T-cell (primary cell): Measurements from ENCODE around the gene FSTL4. TPM values are rescaled to one million over a fixed set of nuclear protein-coding genes. Genes with fewer than 3 reads are reported as not detected.

Experiments used
- ATAC-seq, 4 experiments: fragments of 200-7000 bp in 3 of 4; fragments of 150-1000 bp in 1 of 4; cut with Tn5 transposase; replicated peaks in 1 of 4; 1 replicate in 3 of 4; 2 replicates in 1 of 4; pipeline ENCODE4 v1.10.0; 2021; ENCODE audit warnings: moderate library complexity in 3 of 4, mild to moderate bottlenecking in 2 of 4, moderate number of reproducible peaks in 1 of 4
- CTCF ChIA-PET, 2 donors: fragments of 300-600 bp; sonication (Branson Sonifier 250); formaldehyde crosslinking; loops; one replicate each; lab custom pipeline; 2022; ENCODE audit warnings: antibody characterized with exemption in 2 of 2; lab: Charles Lee
- POLR2A ChIA-PET, 2 donors: fragments of 300-600 bp; sonication (Branson Sonifier 250); formaldehyde crosslinking; loops; one replicate each; lab custom pipeline; 2022; ENCODE audit warnings: antibody characterized with exemption in 2 of 2; lab: Charles Lee
- DNase-seq, 35 experiments: peaks; one replicate each; pipeline versions ENCODE4 v3.0.0 to v3.0.0-alpha.2; 2013 to 2023
- H3K27ac ChIP-seq: one replicate; pipeline ENCODE4 v1.5.1; 2013; ENCODE audit warnings: low read length
- H3K27me3 ChIP-seq, 2 experiments: replicated peaks in 1 of 2; 1 replicate in 1 of 2; 2 replicates in 1 of 2; pipeline versions ENCODE4 v1.6.1 to v1.7.0; 2013; ENCODE audit warnings: low read length in 1 of 2, mixed read lengths in 1 of 2; ENCODE audit not compliant: control insufficient read depth in 2 of 2, insufficient read depth in 2 of 2; ENCODE audit errors: extremely low read depth in 1 of 2
- H3K36me3 ChIP-seq, 2 donors: 1 replicate in 1 of 2; 2 replicates in 1 of 2; pipeline versions ENCODE4 v1.6.1 to v1.7.0; 2013; ENCODE audit warnings: low read length in 1 of 2; ENCODE audit not compliant: control insufficient read depth in 2 of 2, insufficient read depth in 1 of 2; ENCODE audit errors: extremely low read depth in 1 of 2
- H3K4me1 ChIP-seq, 2 experiments: 1 replicate in 1 of 2; 2 replicates in 1 of 2; pipeline versions ENCODE4 v1.6.1 to v1.7.0; 2013; ENCODE audit warnings: low read length in 2 of 2, mixed read lengths in 1 of 2; ENCODE audit not compliant: insufficient read depth in 2 of 2, control insufficient read depth in 1 of 2; ENCODE audit errors: extremely low read depth in 1 of 2
- H3K4me3 ChIP-seq, 2 donors: 1 replicate in 1 of 2; 2 replicates in 1 of 2; pipeline versions ENCODE4 v1.5.1 to v1.7.0; 2013; ENCODE audit warnings: mild to moderate bottlenecking in 2 of 2, low read length in 1 of 2, moderate library complexity in 1 of 2; ENCODE audit not compliant: control insufficient read depth in 1 of 2; ENCODE audit errors: extremely low read depth in 1 of 2
- H3K9me3 ChIP-seq: 2 replicates; pipeline ENCODE4 v1.7.0; 2013
- H3K27ac Mint-ChIP-seq, 2 donors: one replicate each; pipeline ENCODE4 v1.8.0; 2020 to 2021; ENCODE audit warnings: mild to moderate bottlenecking in 2 of 2, mixed read lengths in 2 of 2
- H3K27me3 Mint-ChIP-seq, 2 donors: one replicate each; pipeline ENCODE4 v1.8.0; 2021 to 2022; ENCODE audit warnings: mixed read lengths in 2 of 2
- H3K36me3 Mint-ChIP-seq: one replicate; pipeline ENCODE4 v1.8.0; 2021; ENCODE audit warnings: mixed read lengths
- H3K4me1 Mint-ChIP-seq, 3 donors: one replicate each; pipeline ENCODE4 v1.8.0; 2020 to 2022; ENCODE audit warnings: mixed read lengths in 3 of 3, mild to moderate bottlenecking in 1 of 3
- H3K4me3 Mint-ChIP-seq, 3 donors: one replicate each; pipeline ENCODE4 v1.8.0; 2020 to 2022; ENCODE audit warnings: mild to moderate bottlenecking in 3 of 3, mixed read lengths in 3 of 3, moderate library complexity in 3 of 3
- H3K9me3 Mint-ChIP-seq, 3 donors: one replicate each; pipeline ENCODE4 v1.8.0; 2020 to 2022; ENCODE audit warnings: mixed read lengths in 3 of 3
- WGBS: methylation state at CpG from one replicate; pipeline ENCODE4 v1.1.5; 2013; ENCODE audit warnings: missing lambda C conversion rate; ENCODE audit not compliant: insufficient coverage; 5-methylcytosine and 5-hydroxymethylcytosine counted together
- total RNA-seq, 35 experiments: library from RNA in 6 of 35; stranded (reverse) in 6 of 35; fragments of 120-200 nt in 1 of 35; gene quantifications; one replicate each; pipeline versions ENCODE4 v1.2.1 to v1.2.4 and lab custom pipeline; 2013 to 2026

FSTL4 gene
- total RNA-seq, 5 donors from 2014 or later (not counting 1 experiment from before 2014, with no cell fraction given) = 1.6 TPM; not detected in 3

DNA sequence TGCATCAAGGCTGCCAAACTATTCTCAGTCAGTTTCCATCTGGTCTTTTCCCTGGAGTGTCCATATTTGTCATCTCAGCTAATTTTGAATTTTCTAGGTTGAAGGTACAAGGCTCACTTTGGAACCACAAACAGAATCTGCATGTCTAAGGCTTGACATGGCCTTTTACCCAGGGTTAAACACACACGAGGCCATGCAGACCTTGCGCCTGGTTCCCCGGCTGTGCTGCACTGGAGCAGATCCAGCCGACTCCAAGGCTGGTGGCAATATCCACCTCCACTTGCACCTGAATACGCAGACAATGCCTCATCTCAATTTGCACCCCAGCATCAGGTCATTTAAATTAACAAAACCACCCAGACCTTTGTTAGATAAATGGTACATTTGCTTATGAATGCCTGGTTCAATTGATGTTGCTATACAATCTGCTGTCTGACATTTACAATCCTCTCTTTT is 284.4 kb downstream of the FSTL4 start:
- 83% methylated on average over 3 of the region's 5 CpGs for WGBS
- CTCF ChIA-PET = no interaction called here
- H3K27ac Mint-ChIP-seq = no peak overlapping the region

DNA sequence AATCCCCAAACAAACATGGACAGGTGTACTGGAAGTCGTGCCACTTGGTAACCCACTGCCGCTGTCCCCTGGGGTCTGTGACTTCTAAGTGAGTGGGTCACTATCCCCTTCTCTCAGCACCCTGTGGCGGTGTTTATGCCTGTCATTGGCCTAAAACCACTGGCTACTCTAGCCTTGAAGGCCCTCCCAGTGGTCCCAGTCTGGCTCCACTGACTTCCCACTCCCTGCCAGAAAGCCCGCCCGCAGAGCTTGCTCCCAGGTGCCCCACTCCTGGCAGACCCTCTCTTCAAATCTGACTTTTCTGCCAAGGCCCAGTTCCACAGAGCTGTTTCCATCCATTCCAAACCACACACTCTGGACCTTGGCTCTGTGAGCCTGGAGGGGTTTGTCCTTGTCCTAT is 286.0 kb downstream of the FSTL4 start:
- no peaks in the 10 kb centered on the region for H3K9me3 ChIP-seq
- ATAC-seq = no peak
- WGBS = 88% methylated on average over 3 of the region's 5 CpGs
- POLR2A ChIA-PET = no interaction called here
- H3K4me1 ChIP-seq = peaks cover 0 to 8% of the 10 kb centered on the region in 2 experiments
- DNase-seq = no peak
- H3K27ac ChIP-seq = no peak overlapping the region
- H3K4me3 ChIP-seq = no peak overlapping the region
- H3K36me3 ChIP-seq = no peaks in the 10 kb centered on the region
- no peaks in the 10 kb centered on the region for H3K27me3 Mint-ChIP-seq
- no peaks in the 10 kb centered on the region for H3K36me3 Mint-ChIP-seq
- CTCF ChIA-PET = no interaction called here
- no peak overlapping the region for H3K27ac Mint-ChIP-seq
- peaks cover 0 to 18% of the 10 kb centered on the region in 2 experiments for H3K27me3 ChIP-seq
- no peaks in the 10 kb centered on the region for H3K9me3 Mint-ChIP-seq
- H3K4me1 Mint-ChIP-seq = peaks cover under 1 to 8% (median 4%) of the 10 kb centered on the region in 3 donors
- H3K4me3 Mint-ChIP-seq = no peak overlapping the region

More for the DNA sequence above, 284.4 kb downstream of the FSTL4 start:
- H3K4me1 Mint-ChIP-seq = peaks cover 3 to 12% (median 4%) of the 10 kb centered on the region in 3 donors
- H3K27ac ChIP-seq = no peak overlapping the region
- H3K36me3 Mint-ChIP-seq = no peaks in the 10 kb centered on the region
- H3K27me3 Mint-ChIP-seq = no peaks in the 10 kb centered on the region
- POLR2A ChIA-PET = no interaction called here
- H3K4me1 ChIP-seq = peaks cover 2 to 4% of the 10 kb centered on the region in 2 experiments
- H3K9me3 Mint-ChIP-seq = no peaks in the 10 kb centered on the region
- ATAC-seq (no peak), DNase-seq (no peak)
- H3K9me3 ChIP-seq = no peaks in the 10 kb centered on the region
- H3K36me3 ChIP-seq = no peaks in the 10 kb centered on the region
- no peak overlapping the region for H3K4me3 ChIP-seq
- H3K27me3 ChIP-seq = peaks cover 0 to 17% of the 10 kb centered on the region in 2 experiments
- H3K4me3 Mint-ChIP-seq = no peak overlapping the region

DNA sequence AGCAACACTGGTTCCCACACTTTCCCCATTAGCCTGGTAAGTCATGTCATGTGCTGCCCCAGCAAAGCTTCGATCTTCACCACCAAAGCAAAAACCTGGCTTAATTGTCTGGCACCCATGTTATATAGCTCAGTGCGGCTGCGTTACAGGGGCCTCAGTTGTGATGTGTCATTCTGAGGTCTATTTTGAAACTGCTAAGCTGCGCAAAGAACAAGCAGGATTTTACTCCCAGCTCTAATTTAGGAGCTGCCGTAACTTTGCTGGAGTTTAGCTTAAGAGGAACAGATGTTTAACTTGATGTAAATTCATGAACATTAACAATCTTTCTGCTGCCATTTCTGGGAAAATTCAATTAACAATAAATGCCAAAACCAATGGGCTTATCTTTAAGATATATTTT is 286.5 kb downstream of the FSTL4 start:
- WGBS = no CpG with 5 or more reads among the region's 5 CpGs
- no peak overlapping the region for H3K4me3 ChIP-seq
- H3K9me3 ChIP-seq = no peaks in the 10 kb centered on the region
- no peak overlapping the region for H3K27ac ChIP-seq
- no peaks in the 10 kb centered on the region for H3K9me3 Mint-ChIP-seq
- no peak overlapping the region for H3K27ac Mint-ChIP-seq
- peaks cover 0 to 11% (median 2%) of the 10 kb centered on the region in 3 donors for H3K4me1 Mint-ChIP-seq
- H3K4me3 Mint-ChIP-seq = no peak overlapping the region
- H3K36me3 ChIP-seq = no peaks in the 10 kb centered on the region
- CTCF ChIA-PET = no interaction called here
- peaks cover 0 to 21% of the 10 kb centered on the region in 2 experiments for H3K27me3 ChIP-seq
- POLR2A ChIA-PET = no interaction called here
- peaks cover 0 to 11% of the 10 kb centered on the region in 2 experiments for H3K4me1 ChIP-seq
- no peak for ATAC-seq
- no peak for DNase-seq
- H3K27me3 Mint-ChIP-seq = no peaks in the 10 kb centered on the region
- H3K36me3 Mint-ChIP-seq = no peaks in the 10 kb centered on the region

DNA sequence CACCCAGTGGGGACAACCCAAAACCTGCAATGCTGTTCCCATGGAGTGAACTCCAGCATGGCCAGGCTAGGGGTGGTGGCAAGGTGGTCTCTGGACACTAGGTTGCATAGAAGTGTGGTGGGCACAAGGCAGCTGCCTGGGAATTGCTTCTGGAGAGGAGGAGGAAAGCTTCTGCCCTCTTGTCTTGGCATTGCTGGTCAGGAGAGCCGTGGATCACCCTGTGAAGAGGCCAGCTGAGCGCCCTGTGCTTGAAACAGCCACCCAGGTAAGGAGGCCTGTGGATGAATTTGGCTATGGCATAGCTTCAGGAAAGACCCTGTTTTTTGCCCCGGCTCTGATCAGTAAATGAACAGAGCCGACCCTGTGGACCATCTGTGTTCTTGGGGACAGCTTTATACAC is 287.4 kb downstream of the FSTL4 start:
- H3K9me3 ChIP-seq = no peaks in the 10 kb centered on the region
- Mint-ChIP-seq H3K4me3 (no peak overlapping the region), H3K27me3 (no peaks in the 10 kb centered on the region), H3K36me3 (no peaks in the 10 kb centered on the region), H3K27ac (no peak overlapping the region), H3K9me3 (no peaks in the 10 kb centered on the region), H3K4me1 (peaks cover 0 to 11% (median 2%) of the 10 kb centered on the region in 3 donors)
- no peak for DNase-seq
- no peak overlapping the region for H3K4me3 ChIP-seq
- no peak overlapping the region for H3K27ac ChIP-seq
- WGBS = 77% methylated on average over 3 of the region's 4 CpGs
- no peaks in the 10 kb centered on the region for H3K36me3 ChIP-seq
- ATAC-seq = no peak
- POLR2A ChIA-PET = no interaction called here
- H3K4me1 ChIP-seq = peaks cover 0 to 11% of the 10 kb centered on the region in 2 experiments
- CTCF ChIA-PET = no interaction called here
- H3K27me3 ChIP-seq = peaks cover 0 to 21% of the 10 kb centered on the region in 2 experiments

DNA sequence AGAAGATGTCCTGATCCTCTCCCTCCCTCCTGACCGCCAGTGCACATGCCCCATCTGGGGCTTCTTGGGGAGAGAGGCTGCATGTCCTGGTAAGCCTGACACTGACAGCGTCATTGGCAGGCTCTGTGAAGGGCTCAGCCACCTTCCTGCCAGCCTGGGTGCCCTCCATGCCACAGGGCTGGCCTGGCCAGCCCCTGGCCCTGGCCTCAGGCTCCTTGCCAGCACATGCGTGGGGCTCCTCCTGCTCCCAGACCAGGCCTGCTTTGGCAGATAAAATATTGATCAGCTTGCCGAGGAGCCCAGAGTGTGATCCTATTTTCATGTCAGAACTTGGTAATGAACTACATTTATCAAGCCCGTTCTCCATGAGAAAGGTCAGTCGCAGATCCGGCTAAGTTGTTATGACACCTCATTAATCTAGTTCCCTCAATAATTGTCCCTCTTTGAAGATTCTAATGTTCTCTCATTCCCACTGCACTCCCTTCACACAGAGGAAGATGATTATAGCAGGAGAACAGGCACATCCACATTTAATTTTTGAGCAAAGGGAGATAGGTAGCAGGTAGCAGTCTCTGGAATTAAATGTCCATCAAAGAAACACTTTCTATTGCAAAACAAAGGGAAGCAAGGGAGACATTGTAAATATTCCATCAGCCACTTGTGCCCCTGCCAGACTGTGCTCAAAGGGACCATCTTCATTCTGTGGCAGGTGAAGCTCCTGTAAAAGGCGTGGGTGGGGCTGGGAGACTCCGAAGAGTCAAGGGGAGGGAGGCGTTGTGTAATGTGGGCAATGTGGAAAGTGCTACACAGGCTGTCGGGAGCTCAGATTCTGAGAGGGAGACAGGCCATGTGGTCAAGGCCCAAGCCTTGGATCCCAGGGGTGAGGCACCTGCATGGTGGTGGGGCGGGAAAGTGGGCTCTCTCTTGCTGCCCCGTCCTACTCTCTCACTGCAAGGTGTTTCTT is 288.6 kb downstream of the FSTL4 start:
- H3K36me3 Mint-ChIP-seq = no peaks in the 10 kb centered on the region
- no peaks in the 10 kb centered on the region for H3K9me3 ChIP-seq
- H3K27ac ChIP-seq = no peak overlapping the region
- no peaks in the 10 kb centered on the region for H3K9me3 Mint-ChIP-seq
- ChIA-PET POLR2A (no interaction called here), CTCF (no interaction called here)
- H3K4me3 Mint-ChIP-seq = no peak overlapping the region
- ATAC-seq (no peak), DNase-seq (no peak)
- H3K4me3 ChIP-seq = no peak overlapping the region
- H3K27me3 ChIP-seq = peaks cover 0 to 29% of the 10 kb centered on the region in 2 experiments
- 76% methylated on average over 9 of the region's 13 CpGs for WGBS
- no peaks in the 10 kb centered on the region for H3K36me3 ChIP-seq
- H3K4me1 Mint-ChIP-seq = peaks cover 0 to 11% (median 2%) of the 10 kb centered on the region in 3 donors
- no peak overlapping the region for H3K27ac Mint-ChIP-seq
- H3K27me3 Mint-ChIP-seq = no peaks in the 10 kb centered on the region
- peaks cover 0 to 11% of the 10 kb centered on the region in 2 experiments for H3K4me1 ChIP-seq

DNA sequence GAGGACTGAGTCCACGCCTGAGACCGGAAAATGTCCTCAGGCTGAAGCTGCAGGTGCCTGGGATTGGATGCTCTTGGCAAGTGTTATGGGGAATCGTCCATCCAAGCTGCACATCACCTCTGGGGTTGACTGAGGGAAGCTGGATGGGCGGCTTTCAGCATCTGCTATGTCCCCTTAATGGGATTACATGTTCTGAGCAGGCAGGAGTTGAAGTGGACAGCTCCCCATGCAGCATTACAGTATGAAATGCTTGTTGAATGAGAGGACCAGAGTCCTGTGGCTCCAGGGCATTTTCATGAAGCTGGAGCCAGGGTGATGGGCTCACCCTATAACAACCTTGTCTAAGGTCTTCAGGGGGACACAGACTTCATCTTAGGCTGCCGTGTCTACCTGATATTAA is 289.6 kb downstream of the FSTL4 start:
- Histone ChIP-seq H3K27me3 (peaks cover 0 to 26% of the 10 kb centered on the region in 2 experiments), H3K4me1 (peaks cover 0 to 11% of the 10 kb centered on the region in 2 experiments), H3K27ac (no peak overlapping the region), H3K9me3 (no peaks in the 10 kb centered on the region), H3K4me3 (no peak overlapping the region), H3K36me3 (no peaks in the 10 kb centered on the region)
- 90% methylated on average over 3 of the region's 5 CpGs for WGBS
- peaks cover 0 to 11% (median 2%) of the 10 kb centered on the region in 3 donors for H3K4me1 Mint-ChIP-seq
- no peak overlapping the region for H3K27ac Mint-ChIP-seq
- no peak for DNase-seq
- H3K4me3 Mint-ChIP-seq = no peak overlapping the region
- POLR2A ChIA-PET = no interaction called here
- no peaks in the 10 kb centered on the region for H3K27me3 Mint-ChIP-seq
- H3K9me3 Mint-ChIP-seq = no peaks in the 10 kb centered on the region
- ATAC-seq = no peak
- CTCF ChIA-PET = interaction anchor here in 1 of 2 donors (0.6 kb wide), 1 partner anchor 36 kb away, joined by 3 read pairs; no protein-coding TSS in a partner anchor
- H3K36me3 Mint-ChIP-seq = no peaks in the 10 kb centered on the region
